ENCODE data around the gene ATXN3.

Gene ATXN3

GRCh38 chr14:92106143-92106926, at the start of gene ATXN3:
ATXN3 (minus strand) TSS chr14:92106582; CDS start chr14:92106552, 30 bp downstream.
- peak within 1 kb of the TSS; percentile 96 for H3K4me3 ChIP-seq (ENCODE audit: low read depth, low read length)

- H3K4me3 ChIP-seq (ENCODE audit: low read depth, low read length): no peak overlapping the region
Measured at GRCh38 chr14:92154283-92154942, 48.0 kb upstream of the ATXN3 start.

DNA sequence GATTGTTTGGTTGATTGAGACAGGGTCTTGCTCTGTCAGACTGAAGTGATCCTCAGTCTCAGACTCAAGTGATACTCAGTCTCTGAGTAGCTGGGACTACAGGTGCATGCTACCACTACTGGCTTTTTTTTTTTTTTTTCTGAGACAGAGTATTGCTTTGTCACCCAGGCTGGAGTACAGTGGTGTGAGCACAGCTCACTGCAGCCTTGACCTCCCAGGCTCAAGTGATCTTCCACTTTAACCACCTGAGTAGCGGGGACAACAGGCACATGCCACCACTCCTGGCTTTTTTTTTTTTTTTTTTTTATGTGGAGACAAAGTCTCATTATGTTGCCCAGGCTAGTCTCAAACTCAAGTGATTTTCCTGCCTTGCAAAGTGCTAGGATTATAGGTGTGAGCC, 47.2 kb upstream of the ATXN3 start:
- no peak overlapping the region for H3K4me3 ChIP-seq (ENCODE audit: low read depth, low read length)

DNA sequence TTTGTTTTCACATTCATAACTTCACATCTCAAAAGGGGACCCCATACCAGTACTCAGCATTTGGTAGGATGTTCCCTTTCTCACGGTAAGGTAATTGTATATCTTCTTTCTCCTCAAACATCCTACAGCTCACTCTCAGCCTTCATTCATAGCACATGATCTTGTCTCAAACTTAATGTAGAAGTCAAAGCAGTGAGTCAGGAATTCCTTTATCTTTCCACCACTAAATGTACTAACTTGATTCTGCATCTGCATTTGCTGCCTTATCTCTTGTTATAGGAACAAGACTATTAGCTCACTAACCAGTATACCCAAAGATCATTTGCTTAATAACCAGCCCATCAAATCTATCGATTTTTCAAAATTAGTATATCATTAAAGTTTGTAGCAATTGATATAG, 38.3 kb upstream of the ATXN3 start:
- H3K4me3 ChIP-seq (ENCODE audit: low read depth, low read length): no peak overlapping the region

DNA sequence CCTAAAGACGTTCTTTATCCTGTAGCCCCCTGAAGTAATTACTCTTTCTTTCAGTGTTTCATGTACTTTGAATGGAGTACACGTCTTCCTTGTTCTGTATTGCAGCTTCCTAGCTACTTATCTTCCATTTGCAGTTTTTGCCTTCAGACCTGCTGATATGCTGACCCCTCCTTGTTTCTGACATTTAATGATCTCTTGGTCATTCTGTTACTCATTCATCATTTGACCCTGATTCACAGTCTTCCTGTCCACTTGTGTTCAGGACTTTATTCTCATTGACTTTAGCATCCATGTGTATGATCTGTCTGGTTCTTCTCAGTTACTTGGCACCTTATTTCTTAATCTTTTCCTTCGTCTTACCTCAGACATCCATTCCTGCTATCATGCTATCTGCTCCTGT, 37.6 kb upstream of the ATXN3 start:
- no peak overlapping the region for H3K4me3 ChIP-seq (ENCODE audit: low read depth, low read length)

GRCh38 chr14:92143309-92143708, 36.9 kb upstream of the ATXN3 start:
- H3K4me3 ChIP-seq (ENCODE audit: low read depth, low read length): no peak overlapping the region

DNA sequence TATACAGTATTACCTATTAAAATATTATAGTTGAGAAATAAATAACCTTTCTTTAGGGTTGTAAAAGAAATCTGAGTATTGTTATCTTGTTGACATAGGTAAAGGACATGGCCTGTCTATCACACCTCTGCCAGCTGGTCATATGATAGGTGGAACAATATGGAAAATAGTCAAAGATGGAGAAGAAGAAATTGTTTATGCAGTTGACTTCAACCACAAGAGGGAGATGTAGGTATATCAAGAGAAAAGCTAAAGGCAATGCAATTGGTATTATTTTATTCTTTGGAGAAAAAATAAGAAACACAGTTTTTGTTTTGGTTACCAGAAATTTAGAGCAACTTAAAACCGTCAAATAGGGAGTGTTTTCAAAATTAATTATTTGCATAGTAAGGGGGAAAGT, 28.9 kb upstream of the ATXN3 start:
- no peak overlapping the region for H3K4me3 ChIP-seq (ENCODE audit: low read depth, low read length)

GRCh38 chr14:92134456-92134855, 28.1 kb upstream of the ATXN3 start:
- H3K4me3 ChIP-seq (ENCODE audit: low read depth, low read length): no peak overlapping the region

DNA sequence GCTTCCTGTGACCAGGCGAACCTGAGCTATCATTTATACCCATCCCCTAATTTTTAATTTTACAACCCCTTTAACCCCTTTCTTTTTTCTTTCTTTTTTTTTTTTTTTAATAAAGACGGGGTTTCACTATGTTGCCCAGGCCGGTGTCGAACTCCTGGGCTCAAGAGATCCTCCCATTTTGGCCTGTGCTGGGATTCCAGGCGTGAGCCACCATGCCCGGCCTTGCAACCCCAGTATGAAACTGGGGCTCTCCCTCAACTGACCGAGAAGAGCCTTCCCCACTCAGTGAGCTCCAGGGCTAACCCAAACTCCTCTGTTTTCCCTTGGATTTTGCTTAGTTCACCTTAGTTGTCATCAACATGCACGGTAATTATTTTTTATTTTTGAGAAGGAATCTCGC, 16.4 kb upstream of the ATXN3 start:
- H3K4me3 ChIP-seq (ENCODE audit: low read depth, low read length): peak overlapping the region; percentile 93

GRCh38 chr14:92122351-92122677, 15.9 kb upstream of the ATXN3 start:
- H3K4me3 ChIP-seq (ENCODE audit: low read depth, low read length): peak overlapping the region; percentile 93

GRCh38 chr14:92121670-92122350, 15.4 kb upstream of the ATXN3 start, which contains the start of the genes CPSF2 and NDUFB1:
CPSF2 (plus strand) TSS chr14:92121969; CDS start chr14:92130985, 9,016 bp downstream.
NDUFB1 (minus strand) TSS chr14:92121706; CDS start chr14:92117637, 4,069 bp downstream.
- H3K4me3 ChIP-seq (ENCODE audit: low read depth, low read length): peak within 1 kb of the TSS; percentile 93

GRCh38 chr14:92121207-92121669, 14.9 kb upstream of the ATXN3 start:
- peak overlapping the region; percentile 93 for H3K4me3 ChIP-seq (ENCODE audit: low read depth, low read length)

- no peak overlapping the region for H3K4me3 ChIP-seq (ENCODE audit: low read depth, low read length)
Measured at GRCh38 chr14:92109490-92109889, 3.1 kb upstream of the ATXN3 start.

GRCh38 chr14:92108345-92109254, 2.2 kb upstream of the ATXN3 start:
- H3K4me3 ChIP-seq (ENCODE audit: low read depth, low read length): no peak overlapping the region

- H3K4me3 ChIP-seq (ENCODE audit: low read depth, low read length): peak overlapping the region; percentile 96
Measured at GRCh38 chr14:92105893-92106142, 564 bp downstream of the ATXN3 start.

- peak overlapping the region; percentile 96 for H3K4me3 ChIP-seq (ENCODE audit: low read depth, low read length)
Measured at GRCh38 chr14:92105073-92105892, 1.1 kb downstream of the ATXN3 start.

GRCh38 chr14:92103363-92103989, 2.9 kb downstream of the ATXN3 start:
- no peak overlapping the region for H3K4me3 ChIP-seq (ENCODE audit: low read depth, low read length)

- no peak overlapping the region for H3K4me3 ChIP-seq (ENCODE audit: low read depth, low read length)
Measured at GRCh38 chr14:92099802-92100201, 6.6 kb downstream of the ATXN3 start.

- H3K4me3 ChIP-seq (ENCODE audit: low read depth, low read length): no peak overlapping the region
Measured at GRCh38 chr14:92093320-92093719, 13.1 kb downstream of the ATXN3 start.

DNA sequence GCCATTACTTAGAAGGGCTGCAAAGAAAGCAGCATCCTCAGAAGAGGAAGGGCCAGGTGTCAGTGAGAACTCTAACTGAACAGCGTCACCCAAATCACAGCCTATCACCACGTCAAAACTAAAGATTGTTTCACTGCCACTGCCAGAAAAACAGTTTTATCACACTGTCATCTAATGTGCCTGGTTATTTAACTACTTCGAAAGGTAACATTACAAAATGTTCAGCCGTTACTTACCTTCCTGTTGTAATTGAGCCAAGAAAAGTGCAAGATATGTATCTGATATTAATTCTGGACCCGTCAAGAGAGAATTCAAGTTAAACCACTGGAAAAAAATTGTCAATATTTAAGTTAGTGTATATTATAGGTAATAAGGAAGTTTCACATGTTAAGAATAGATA, 17.9 kb downstream of the ATXN3 start:
- H3K4me3 ChIP-seq (ENCODE audit: low read depth, low read length): no peak overlapping the region

Data from iPS-11a (cell line).